GM18517 (cell line): Measurements from ENCODE around the gene PSMD4.
A peak's percentile ranks its signal among the peaks of the same experiment; 100 is the strongest.
"Not testable (repeated sequence)": the region's sequence is repeated elsewhere in the genome, so short reads cannot be mapped to it uniquely, and the experiment has no call there.

ENCODE experiments used
- ATAC-seq: cut with Tn5 transposase; IDR thresholded peaks from one replicate; pipeline ENCODE4 v1.9.1; 2021; ENCODE audit warnings: mild to moderate bottlenecking, moderate library complexity; ENCODE audit not compliant: unreplicated experiment

PSMD4 gene

DNA sequence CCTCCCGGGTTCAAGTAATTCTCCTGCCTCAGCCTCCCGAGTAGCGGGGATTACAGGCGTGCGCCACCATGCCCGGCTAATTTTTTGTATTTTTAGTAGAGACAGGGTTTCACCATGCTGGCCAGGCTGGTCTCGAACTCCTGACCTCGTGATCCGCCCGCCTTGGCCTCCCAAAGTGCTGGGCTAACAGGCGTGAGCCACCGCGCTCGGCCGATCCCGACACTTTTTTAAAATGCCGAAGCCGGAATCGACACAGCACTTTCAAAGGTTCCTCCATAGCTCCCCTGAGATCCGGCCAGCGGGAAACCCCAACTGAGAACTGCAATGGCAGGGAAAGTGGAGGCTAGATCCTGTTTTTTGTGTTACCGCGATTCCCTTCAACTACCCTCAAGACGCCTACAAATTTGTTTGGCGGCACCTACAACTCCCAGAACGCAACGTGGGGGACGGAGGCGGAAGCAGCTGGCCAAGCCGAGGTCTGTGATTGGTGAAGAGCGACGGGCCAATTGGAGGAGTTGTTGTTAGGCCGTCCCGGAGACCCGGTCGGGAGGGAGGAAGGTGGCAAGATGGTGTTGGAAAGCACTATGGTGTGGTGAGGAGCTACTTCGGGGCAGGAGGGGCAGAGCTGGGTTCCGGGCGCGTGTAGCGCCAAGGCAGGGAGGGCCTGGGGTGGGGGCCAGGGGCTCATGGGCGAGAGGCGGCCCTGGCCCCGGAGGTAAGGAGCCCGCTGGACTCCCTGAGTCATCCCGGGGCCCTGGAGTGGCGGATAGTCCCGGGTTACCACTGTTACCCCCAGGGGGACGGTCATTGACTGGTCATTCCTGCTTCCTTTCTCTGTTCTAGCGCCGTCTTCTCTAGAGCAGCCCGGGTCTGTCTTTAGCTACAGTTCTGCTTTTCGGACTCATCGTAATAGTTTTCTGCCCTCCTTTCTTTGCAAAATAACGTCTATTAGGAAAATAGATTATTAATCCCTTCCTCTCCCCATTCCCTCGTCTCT, at the start of gene PSMD4:
Gene PSMD4 (plus strand): TSS at position 518 of the 997 bp plus-strand sequence. CDS start 49 bp downstream, at position 567.
- ATAC-seq, result peak; percentile 95

DNA sequence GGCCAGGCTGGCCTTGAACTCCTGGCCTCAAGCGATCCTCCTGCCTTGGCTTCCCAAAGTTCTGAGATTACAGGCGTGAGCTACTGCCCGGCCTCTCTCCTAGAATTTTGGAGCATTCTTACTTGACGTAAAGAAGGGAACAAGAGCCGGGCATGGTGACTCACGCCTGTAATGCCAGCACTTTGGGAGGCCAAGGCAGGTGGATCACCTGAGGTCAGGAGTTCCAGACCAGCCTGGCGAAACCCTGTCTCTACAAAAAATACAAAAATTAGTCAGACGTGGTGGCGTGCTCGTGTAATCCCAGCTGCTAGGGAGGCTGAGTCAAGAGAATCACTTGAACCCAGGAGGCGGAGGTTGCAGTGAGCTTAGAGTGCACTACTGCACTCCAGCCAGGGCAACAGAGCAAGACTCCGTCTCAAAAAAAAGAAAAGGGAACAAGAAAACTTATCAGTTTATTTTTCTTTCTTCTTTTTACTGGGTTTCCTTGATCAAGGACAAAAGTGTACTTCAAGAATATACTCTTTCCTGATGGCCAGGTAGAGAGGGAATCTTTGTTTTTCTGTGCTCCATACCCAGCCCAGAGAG, 49.1 kb upstream of the PSMD4 start:
- not testable (repeated sequence) for ATAC-seq

- no peak for ATAC-seq
These were observed 43.7 kb upstream of the PSMD4 start for GRCh38 chr1:151210830-151211229.

GRCh38 chr1:151211972-151212705, 42.4 kb upstream of the PSMD4 start:
- no peak for ATAC-seq

DNA sequence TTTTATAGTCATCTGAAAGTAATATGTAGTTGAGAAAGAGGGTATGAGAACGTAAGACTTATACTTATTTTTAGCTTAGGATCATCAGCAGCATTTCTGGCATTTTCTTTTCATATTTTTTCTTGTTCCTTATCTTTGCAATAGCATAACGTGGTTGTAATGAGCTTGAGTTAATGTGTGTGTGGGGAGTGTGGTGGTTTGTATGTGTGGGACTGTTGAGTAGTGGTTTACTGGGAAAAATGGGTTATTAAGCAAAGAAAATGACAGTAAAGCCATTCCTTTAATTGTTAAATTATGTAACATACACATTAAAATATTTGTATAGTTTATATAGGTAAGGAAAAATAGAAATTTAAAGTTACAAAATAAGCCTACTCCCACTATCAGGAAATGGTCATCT, 41.0 kb upstream of the PSMD4 start:
- ATAC-seq, result no peak

DNA sequence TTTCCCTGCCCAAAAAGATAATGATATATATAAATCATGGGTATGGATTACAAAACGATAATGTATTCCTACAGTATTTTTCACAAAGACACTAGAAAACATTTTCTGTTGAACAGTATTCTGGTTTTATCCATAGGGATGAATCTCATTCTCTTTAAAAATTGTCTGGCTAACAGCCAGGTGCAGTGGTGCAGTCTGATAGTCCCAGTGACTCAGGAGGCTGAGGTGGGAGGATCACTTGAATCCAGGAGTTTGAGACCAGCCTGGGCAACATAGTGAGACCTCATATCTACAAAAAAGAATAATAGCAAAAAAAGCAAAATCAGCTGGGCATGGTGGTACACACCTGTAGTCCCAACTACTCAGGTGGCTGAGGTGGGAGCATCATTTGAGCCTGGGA, 32.9 kb upstream of the PSMD4 start:
- no peak for ATAC-seq

DNA sequence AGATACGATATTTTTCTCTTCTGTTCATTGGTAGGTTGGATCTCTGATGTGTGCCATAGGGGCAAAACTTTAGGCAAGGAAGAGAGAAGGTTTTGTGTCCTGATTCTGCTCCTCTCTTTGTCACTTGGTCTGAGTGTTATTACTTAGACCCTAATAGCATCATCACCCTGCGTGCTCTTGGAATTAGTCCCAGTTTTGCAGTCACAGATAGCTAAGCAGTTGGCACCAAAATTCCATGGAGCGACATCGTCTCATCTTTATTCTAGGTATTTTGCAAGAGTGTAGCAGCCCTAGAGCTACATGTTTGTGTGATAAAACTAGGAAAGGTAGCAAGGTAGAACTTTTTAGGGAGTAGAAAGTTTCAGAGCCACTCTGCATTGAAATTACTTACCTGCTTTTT, 32.4 kb upstream of the PSMD4 start:
- ATAC-seq, result no peak

- no peak for ATAC-seq
These were observed 19.3 kb upstream of the PSMD4 start for GRCh38 chr1:151235235-151235634.

- ATAC-seq, result no peak
These were observed 16.7 kb upstream of the PSMD4 start for GRCh38 chr1:151237678-151238466.

DNA sequence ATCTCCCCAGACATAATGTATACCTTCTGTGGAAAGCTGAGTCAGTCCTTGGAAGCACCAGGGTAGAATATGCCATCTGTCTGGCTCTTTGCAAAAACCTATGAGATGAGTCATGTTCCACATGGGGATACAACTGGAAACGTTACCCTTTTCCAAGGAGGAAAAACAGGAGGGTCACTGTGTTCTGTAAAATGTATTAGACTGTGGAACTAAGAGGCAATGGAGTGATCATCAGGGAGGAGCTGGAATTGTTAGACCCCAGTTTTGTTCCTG, 16.1 kb upstream of the PSMD4 start:
- no peak for ATAC-seq

DNA sequence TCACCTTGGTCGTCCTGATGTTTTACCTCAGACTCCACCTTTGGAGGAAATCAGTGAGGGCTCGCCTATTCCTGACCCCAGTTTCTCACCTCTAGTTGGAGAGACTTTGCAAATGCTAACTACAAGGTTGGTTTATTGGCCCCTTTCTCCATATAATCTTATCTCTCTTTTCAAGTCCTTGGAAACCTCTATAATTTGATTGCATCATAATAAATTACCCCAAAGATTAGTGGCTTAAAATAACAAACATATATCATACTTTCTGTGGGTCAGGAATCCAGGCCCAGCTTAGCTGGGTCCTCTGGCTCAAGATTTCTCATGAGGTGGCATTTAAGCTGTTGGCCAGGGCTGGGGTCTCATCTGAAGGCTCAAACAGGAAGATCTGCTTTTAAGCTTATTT, 12.1 kb upstream of the PSMD4 start:
- no peak for ATAC-seq

DNA sequence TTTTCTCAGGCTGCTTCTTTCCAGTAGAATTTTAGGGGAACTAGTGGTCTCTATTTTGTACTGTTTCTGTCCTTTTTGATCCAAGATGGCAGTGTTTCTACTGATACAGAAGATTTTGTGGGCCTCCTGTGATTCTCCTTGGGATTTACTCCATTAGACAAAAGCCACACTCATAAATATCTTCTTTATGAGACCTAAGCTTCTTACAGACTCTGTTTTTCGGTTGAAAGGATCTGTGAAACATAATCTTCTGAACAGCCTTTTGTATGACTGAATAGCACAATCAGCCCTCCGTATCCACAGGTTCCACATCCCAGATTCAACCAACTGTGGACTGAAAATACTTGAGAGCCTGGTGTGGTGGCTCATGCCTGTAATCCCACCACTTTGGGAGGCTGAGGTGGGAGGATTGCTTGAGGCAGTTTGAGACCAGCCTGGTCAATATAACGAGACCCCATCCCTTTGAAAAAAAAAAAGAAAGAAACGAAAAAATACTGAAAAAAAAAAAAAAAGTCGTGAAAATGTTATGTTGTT, 10.8 kb upstream of the PSMD4 start:
- ATAC-seq, result no peak

GRCh38 chr1:151246786-151247185, 7.7 kb upstream of the PSMD4 start:
- ATAC-seq, result no peak

DNA sequence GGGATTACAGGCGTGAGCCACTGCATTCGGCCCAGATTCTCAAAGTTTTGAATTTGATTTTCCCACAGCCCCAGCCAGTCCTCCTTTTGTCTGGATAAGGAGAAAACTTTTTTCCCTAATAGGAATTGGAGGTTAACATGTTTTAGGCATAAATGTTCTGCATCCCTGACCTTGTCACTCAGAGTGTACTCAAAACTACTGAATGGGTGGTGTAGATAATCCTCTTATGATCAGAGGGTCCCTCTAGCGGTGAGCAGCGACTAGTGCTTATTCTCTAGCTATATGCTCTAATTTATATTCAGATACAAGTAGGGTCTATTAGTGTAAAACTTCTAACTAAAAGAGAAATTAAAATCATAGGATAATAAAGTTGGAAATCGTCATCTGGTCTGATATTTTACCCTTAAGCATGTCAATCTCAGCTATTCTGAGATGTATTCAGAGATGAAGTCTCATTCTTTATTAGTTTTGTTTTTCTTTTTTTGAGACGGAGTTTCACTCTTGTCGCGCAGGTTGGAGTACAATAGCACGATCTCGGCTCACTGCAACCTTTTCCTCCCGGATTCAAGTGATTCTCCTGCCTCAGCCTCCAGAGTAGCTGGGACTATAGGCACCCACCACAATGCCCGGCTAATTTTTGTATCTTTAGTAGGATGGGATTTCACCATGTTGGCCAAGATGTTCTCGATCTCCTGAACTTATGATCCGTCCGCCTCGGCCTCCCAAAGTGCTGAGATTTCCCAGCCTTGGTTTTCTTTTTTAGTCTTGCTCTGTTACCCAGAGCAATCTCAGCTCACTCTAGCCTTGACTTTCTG, 2.7 kb upstream of the PSMD4 start:
- ATAC-seq, result no peak

- ATAC-seq, result no peak
These were observed 847 bp downstream of the PSMD4 start for GRCh38 chr1:151255381-151255780.

GRCh38 chr1:151259351-151259750, 4.8 kb downstream of the PSMD4 start:
- ATAC-seq, result no peak

DNA sequence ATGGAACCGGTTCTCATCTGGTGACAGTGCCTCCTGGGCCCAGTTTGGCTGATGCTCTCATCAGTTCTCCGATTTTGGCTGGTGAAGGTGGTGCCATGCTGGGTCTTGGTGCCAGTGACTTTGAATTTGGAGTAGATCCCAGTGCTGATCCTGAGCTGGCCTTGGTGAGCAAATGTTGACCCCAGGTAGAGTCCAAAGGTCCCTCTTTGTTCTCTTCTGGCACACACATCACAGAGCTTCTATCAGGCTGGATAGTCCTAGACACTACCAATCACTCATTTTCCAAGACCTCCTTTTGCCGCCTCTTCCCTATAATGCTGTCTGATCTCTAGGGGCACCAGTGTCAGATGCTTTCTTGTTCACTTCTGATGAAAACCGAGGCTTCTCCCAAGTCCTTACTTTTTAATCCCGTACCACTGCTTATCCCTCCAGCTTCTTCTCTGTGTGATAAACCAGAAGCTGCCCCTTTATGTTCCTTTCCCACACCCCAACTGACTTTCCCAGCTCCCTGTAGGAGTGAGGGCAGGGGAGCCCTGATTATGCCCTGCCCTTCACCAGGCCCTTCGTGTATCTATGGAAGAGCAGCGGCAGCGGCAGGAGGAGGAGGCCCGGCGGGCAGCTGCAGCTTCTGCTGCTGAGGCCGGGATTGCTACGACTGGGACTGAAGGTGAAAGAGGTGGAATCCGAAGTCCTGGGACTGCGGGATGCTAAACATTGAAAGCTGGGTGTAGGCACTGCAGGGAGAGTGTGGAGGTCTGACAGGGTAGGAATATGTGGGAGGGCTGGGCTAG, 11.1 kb downstream of the PSMD4 start:
- no peak for ATAC-seq

GRCh38 chr1:151266315-151266714, 11.8 kb downstream of the PSMD4 start:
- no peak for ATAC-seq

GRCh38 chr1:151266821-151267220, 12.3 kb downstream of the PSMD4 start:
- ATAC-seq, result no peak
